ENCODE measurements around the gene AIFM1.
A peak's percentile ranks its signal among the peaks of the same experiment; 100 is the strongest.
"Not testable (repeated sequence)": the region's sequence is repeated elsewhere in the genome, so short reads cannot be mapped to it uniquely, and the experiment has no call there.

AIFM1 gene

DNA sequence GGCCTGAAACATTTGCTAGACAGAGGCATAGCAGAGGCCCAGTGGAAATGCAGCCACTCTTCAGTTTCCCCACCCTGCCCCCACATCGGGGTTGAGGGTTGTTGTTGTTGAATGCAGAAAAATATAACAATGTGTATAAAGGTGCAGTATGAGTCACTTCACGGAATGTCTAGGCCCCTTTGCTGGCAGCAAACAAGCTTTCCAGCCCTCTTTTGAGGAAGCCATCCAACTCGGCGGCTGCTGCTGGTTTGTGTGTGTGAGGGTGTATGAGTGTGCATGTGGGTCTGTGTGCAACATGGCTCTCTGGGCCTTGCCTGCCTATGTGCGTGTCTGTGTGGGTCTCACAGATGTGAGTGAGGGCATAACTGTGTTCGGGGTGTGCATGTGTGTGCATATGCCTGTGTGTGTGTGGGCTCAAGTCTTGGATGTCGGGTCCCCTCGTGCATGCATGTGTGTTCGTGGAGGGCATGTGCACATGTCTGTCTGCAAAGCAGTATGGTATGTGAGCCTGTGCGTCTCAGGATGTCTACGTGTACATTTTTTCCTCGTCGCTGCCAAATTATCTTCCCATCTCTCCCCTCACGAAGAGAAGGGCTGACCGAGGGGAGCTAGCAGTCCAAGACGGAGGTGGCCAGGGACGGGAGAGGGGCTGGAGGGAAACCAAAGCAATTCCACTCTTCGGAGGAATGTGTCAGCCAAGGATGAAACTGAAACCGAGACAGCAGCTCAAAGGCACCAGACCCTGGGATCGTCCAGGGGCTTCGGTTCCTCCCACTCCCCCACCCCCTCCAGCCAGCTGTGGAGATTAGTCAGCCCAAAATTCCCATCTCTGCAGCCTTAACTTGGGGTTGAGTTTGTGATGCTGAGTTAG is 47.0 kb downstream of the AIFM1 start:
- no peak for DNase-seq

DNA sequence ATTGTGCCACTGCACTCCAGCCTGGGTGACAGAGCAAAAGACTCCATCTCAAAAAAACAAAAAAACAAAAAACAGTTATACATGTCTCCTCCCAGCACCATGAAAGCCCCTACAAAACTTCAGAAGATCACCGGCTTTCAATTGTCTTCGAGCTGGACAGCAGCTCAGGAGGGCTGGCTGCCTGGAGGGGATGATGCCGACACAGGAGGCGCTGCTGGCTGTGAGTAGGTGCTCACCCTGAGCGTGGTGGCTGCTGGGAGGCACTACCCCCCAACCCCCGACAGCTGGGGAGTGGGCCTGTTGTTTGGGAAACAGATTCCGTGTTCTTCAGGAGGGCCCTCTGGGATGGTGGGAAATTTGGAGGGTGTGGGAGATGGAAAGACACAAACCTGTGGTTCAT is 48.5 kb downstream of the AIFM1 start:
- no peak for DNase-seq

DNA sequence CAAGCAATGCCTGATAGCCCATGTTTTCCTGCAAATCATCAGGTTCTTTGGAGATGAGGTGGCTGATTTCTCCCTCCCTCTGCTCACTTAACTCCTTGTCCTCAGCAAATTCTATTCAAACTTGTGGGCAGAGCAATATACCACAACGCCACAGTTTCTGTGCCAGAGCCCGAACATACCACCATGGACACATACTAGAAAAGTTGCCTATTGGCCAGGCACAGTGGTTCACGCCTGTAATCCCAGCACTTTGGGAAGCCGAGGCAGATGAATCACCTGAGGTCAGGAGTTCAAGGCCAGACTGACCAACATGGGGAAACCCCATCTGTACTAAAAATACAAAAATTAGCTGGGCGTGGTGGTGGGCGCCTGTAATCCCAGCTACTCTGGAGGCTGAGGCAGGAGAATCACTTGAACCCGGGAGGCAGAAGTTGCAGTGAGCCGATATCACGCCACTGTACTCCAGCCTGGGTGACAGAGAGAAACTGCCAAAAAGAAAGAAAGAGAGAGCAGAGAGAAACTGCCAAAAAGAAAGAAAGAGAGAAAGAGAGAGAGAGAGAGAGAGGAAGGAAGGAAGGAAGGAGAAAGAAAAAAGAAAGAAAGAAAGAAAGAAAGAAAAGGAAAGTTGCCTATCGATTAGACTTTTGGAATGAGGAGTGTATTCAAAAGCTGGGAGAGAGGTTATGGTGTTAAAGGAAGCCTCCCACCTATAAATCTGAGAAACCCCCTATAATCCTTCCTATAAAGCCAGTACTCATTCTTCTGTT is 50.3 kb downstream of the AIFM1 start:
- DNase-seq = not testable (repeated sequence)

DNA sequence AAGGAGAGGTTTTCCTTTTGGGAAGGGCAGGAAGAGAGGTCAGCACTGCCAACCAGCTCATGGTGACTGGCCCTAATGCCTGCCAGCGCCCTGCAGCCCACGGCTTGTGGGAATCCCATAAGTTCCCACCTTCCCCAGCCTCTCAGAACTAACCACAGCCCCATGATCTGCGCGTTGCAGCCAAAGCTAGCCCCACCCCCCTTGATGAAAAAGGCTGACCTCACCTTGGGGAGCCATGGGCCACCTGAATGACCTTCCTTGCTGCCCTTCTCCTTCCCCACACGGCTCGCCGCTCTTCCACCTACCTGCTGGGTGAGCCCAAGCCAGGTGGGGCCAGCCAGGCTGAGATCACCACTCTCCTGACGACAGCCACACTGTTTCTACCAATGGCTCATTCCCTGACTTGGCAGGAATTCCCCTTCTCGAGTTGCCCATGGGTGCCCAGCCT is 51.5 kb downstream of the AIFM1 start:
- no peak for DNase-seq

DNA sequence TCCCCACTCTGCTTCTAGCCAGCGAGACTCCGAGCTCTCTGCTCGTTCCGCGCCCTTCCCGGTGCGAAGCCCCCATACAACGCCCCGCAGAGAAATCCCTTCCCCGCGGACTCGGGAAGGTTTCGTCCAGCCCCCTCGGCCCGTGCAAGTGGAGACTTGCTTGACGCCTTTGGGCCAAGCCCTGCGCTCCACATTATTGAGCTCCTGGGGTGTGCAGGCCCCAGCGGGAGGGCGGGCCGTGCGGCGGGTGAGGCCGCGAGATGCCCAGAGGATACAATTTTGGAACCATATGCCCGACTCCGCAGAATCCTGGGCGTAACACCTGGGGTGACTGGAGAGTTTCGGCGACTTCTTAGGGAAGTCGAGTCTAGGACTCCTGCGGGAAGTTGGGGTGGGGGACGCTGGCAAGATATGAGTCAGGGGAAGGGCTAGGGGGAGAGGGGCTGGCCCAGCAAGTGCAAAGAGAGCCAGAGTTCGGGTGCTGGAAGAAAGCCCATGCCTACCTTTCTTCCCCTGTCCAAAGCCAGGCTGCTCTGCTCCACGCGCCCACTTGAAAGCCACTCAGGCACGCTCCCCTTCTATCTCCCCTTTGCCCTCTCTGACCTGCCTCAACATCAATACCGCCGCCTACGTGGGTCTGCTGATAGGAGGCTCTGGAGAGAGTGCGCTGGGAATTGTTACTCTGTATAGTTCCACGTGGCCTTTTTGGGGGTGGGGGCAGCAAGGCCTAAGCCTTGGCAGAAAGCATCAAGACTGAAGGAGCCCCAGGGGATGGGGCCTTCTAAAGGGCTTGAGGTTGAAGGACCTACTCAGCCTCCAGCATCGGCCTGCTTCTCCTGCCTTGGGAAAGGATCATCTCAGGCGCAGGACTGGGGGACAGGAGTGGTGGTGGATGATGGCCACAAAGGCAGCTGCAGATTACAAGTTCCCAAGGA is 54.2 kb downstream of the AIFM1 start:
- DNase-seq = no peak

DNA sequence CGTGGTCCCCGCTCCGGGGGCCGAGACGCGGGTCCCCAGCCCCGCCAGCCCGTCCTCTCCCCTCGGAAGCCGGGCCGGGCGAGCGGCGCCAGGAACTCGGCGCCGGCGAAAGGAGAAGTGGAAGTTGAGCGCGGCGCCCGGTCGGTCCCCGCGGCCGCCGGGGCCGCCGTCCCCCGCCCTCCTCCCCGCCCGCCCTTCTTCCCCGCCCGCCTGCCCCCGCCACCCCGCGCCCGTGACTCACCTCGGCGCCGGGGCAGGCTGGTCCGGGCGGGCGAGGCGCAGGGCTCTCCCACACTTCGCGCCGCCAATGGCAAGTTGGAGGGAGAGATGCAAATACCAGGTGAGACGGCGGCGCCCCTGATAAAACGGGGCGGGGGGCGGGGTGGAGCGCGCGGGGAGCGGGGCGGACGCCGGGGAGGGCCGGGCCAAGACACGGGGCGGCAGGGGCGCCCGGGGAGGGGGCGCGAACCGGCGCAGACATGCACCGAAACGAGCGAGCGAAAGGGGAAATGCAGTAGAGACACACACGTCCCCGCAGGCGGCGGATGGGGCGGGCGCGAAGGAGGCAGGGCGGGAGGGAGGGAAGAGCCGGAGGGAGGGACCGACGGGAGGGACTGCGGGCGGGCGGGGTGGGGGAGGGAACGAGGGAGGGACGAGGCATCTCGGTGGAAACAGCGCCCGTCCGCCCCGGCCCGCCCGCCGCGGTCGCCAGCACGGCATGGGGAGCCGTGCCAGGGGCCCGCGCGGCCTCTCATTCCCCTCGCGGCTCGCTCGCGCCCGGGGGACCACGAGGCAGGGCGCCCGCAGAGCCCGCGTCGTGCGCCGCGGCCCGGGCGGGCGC is 55.0 kb downstream of the AIFM1 start, which contains the start of gene ELF4:
ELF4 (minus strand) TSS at position 119 of the 841 bp plus-strand sequence. CDS start 29,167 bp downstream, outside the sequence.
- DNase-seq = peak; percentile 48

DNA sequence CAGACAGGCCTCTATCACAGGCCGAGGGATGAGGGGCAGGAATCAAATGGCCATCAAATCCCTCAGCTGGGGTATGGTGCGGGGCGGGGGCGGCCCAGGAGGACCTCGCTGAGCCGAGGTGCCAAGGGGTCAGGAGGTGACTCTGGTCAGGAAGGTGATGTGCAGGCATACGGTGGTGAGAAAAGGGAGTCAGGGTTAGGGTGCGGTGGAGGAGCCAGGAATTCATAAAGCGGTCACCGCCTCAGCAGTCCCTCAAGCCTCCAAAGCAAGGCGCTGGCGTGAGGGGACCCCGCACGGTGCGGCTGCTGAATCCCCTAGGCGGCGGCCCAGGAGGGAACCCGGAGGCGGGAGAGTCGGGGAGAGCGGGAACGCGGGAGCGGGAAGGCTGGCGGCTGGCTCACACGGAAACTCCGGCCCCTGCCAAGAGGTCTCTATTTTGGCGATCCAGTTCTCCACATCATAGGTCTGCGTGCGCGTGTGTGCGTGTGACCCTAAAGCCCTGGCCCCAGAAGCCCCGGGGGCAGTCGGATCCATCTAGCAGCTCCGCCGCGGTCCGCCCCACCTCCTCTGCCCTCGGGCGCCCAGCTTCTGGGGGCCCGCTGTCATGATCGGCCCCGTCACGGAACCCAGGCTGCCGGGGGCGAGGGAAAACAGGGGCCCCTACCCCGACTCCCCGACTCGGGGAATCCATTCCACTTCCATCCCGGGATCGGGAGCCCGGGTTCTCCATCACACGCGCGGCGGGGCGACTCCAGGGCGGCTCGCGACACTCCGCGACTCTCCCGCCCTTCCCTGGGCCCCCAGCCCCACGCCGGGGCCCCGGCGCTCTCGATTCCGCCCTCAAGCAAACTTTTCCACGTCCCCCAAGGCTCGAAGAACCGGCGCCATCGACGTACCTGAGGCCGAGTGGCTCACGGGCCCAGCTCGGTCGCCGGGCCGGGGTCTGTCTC is 55.9 kb downstream of the AIFM1 start:
- no peak for DNase-seq

DNA sequence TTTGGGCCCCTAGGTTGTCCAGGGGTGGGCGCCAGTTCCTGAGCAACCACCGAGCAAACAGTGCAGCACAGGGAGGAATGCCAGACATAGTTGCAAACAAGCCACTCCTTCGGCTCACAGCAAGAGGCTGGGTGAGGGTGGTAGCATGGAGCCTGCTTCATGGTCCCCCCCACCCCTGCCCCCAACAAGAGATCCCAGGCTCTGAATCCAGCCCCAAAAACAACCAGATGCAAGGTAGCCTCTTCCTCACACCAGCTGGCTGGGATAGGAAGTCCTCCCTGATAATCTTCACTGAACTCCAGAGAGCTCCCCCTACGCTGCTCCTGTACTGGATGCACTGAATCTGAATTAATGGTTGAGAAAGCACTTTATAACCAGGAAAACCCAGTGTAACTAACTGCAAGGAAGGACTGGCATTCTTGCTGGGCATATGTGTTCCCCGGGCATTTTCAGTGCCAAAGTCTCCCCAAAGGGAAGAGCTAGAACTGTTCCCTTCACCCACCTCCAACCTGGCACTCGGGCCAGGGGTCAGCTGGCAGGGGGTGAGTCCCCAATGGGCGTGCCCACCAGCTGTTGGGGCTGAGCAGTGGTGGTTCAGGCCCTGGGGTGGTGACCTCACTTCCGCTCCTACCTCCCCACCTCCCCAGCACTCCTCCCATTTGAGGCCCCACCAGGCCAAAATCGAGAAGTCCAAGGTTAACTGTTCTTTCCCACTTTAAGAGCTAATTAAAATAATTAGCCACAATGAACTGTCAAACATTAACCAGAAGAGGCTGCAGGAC is 56.8 kb downstream of the AIFM1 start:
- DNase-seq = no peak

DNA sequence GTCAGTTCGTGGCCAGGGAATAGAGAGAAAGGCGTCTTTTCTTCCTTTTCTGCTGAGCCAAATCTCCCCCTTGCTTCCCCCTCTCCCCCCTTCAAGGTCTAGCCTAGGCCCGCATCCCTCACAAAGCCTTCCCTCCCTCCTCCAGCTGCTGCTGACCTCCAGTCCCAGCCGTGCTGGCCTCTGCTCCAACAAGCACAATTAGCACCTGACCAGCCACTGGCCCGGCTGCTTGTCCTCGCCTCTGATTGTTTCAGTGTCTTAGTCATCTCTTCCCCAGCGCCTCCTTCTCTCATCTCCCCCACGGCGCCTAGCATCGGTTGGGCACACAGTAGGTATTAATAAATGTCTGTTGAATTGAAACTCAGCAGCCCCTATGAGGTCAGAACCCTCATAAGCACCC is 59.6 kb downstream of the AIFM1 start:
- no peak for DNase-seq

DNA sequence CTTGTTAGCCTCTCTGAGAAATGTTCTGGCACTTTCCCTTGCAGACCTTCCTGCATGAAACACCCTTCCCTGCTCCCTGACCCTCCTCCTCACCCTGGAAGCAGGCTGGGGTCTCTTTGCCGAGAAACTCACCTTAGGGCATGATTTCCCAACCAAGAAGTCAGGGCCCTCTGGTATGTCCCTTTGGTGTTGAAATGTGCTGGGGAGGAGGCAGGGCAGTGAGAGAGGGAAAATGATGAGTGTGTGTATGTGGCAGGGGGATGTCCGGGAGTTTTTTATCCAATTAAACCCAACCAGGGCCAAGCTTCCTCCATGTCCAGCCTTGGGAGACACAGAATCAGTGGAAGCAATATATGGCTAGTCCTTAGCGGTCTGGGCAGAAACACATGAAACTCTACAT is 60.4 kb downstream of the AIFM1 start:
- DNase-seq = no peak

DNA sequence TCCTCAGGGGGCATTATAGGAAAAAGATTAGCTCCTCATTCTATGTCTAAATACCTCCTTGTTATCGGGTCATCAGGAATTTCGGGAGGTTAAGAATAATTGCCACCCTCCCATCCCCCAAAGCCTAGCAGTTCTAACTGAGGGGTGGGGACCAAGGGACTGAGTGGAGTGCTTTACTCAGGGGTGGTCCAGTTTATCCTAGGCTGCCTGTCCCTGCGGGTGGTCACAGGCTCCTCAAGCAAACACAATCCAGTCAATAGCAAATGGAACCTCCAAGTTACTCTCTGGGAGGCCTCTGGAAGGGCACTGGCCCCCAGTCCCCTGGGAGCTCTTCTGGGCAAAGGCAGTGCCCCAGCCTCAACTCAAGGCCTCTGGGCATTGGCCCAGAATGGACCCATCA is 62.0 kb downstream of the AIFM1 start:
- no peak for DNase-seq

DNA sequence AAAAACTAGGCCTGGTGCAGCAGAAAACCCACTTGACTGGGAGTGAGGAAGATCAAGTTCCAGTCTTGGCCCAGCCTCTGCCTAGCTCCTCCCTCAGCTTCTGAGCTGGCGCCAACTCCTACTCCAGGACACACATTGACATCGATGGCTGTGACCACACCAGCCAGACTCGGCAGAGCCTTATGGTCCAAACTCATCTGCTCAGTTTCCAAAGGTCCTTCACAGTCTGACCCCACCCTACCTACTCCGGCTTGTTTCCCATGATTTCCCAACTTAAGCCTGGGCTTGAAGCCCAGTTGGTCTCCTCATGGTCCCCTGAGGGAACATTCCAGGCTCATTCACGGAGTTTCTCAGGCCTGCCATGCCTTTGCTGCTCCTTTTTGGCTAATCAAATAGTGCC is 65.5 kb downstream of the AIFM1 start:
- no peak for DNase-seq

DNA sequence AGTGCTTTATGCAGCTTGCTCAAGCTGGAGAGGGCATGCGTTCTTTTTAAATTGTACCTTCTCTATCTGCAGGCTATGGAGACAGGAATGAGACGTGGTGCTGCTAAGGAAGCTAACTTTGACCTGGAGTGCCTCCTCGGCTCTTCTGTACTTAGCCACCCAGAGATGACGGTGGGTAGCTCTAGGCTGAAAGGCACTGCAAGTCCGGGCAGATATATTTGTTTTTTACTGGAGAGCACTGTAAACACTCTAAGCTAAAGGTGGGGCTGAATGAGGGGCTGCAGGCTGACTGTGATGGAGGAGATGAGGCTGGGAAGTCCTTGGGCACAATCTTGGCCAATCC is 67.5 kb downstream of the AIFM1 start:
- DNase-seq = no peak

DNA sequence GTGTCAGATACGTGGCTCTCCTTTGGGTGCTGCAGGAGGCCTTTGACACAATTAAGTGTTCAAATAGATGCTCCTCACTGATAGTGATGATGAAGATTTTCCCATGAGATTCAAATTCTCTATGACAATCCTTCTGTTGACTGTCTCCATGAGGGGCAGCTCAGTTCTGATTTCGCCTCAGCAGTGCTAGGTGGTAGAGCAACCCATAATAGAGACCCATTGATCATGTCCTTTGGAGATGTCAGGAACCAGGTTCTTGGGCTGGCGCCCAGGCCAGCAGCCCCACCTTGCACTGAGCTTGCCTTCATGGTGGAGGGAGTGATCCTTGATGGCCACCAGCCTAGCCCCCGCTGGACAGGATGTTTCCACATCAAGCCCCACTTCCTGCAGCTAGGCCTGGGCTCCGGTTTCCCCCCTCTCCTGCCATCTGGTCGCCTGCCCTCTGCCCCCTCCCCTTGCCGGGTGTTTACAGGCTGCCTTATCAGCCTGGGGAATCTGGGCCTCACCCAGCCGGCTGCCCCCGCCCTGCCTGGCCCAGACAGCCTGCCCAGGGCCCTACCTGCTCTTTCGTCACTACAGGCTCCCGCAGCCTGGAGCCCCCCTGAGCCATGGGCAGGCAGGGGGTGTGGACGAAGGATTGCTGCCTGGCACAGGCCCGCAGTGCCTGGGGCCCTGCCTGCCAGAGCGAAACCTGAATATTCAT is 68.0 kb downstream of the AIFM1 start:
- no peak for DNase-seq

DNA sequence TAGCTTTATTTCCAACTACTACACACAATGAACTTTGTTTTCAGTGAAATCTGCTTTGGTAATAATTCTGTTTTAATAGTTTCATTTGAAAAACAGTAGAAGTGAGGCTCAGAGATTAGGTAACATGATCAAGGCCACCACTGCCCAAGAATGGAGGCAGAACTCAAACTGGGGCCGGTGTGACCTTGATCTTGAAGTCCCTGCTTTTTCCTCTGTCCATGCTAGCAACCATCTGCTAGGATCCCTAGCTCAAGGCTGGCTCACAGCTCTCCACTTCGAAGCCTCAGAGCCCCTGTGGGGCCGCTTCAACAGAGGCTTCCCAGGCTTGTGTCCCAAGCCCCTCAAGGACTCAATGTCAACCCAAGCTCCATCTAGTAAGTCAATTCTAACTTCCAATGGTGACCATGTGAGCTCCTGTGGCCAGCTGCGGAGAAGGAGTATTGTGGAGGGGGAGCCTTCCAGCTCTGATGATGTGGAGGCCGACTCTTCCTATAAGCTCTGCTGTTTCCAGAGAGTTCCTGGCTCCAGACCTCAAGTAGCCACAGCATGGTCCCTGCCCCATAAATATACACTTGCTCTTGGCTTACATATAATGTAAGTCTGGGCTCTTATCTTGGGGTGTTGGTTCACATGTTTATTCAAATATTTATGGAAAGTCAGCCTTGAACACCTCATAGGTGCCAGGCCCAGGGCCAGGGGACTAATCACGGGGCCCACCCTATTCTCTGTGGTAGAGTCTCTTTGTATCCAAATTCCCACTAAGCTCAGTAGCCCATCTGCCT is 70.2 kb downstream of the AIFM1 start:
- DNase-seq = no peak

DNA sequence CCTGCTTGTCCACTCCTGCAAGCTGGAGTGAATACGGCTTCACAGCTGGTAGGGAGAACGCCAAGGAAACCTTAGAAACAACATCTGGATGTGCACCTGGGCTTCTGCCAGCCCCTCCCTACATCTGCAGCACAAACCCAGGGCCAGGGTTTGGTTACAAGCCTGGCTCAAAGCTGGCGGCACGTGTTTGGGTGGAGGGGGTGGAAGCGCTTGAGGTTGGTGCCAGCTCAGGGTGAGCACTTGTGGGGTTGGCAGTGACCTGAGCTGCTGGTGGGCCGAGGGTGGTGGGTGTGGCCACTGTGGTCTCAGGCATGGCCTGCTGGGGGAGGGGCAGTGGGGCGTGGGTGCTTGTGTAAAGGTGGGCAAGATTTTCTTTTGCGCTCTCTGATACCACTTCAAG is 70.9 kb downstream of the AIFM1 start:
- no peak for DNase-seq

DNA sequence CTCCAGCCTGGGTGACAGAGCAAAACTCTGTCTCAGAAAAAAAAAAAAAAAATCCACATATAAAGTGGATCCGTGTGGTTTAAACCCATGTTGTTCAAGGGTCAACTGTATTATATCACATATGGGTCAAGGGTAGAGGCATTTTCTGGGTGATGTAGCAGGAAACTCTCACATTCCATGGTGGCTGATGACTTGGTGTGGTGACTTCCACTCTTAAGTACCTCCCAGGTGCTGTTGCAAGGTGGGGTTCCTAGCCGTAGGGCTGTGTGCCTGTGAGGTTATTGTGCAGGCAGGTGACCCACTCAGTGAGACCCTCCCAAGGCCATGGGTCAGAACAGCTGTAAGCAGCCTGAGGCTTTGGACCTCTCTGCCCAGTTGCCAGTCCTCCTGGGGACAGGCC is 72.4 kb downstream of the AIFM1 start:
- no peak for DNase-seq

DNA sequence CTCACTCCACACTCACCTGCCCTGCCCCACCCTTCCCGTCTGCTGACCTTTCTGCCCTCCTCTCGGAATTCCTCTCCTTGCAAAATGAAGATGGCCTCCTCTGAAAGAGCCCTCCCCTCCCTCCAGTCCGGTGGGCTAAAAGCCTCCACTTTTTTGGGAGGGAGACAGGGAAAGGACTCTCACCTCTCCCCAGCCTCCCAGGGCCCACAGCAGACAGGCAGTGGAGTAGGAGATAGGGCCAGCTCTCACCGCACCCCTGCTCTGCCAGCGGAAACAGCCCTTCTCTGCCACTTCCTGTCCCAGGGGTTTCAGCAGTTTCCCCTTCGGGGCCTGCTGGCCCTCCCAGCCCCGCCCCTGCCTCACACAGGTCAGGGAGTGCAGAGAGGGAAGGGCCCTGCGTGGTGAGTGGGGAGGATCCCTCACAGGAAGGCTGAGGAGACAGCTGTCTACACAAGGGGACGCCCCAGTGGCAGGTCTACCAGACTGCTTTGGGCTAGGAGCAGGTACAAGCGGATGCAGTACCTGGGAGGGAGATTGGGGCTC is 73.6 kb downstream of the AIFM1 start:
- peak; percentile 89 for DNase-seq

Data from stimulated activated CD4-positive, alpha-beta T cell treated with anti-CD3 and anti-CD28 coated beads, Interleukin-1b, Interleukin-23, amount 100 ng/mL, for 48 hours (primary cell).